CD14-positive monocyte (primary cell): ENCODE data around the gene KDM7A. TPM values are rescaled to one million over a fixed set of nuclear protein-coding genes. Genes with fewer than 3 reads are reported as not detected.

Source experiments
- DNase-seq, 3 donors: peaks; one replicate each; pipeline ENCODE4 v3.0.0-alpha.2; 2011 to 2022
- H2AFZ ChIP-seq: 2 replicates; pipeline ENCODE4 v1.6.0; 2012; ENCODE audit warnings: mild to moderate bottlenecking, low read depth, low read length, inconsistent platforms; ENCODE audit not compliant: insufficient read depth, poor library complexity, severe bottlenecking
- H3K27ac ChIP-seq, 2 donors: 1 replicate in 1 of 2; 2 replicates in 1 of 2; pipeline ENCODE4 v1.5.1; 2012 to 2013; ENCODE audit warnings: low read length in 2 of 2, control low read depth in 1 of 2, inconsistent platforms in 1 of 2, low read depth in 1 of 2, mild to moderate bottlenecking in 1 of 2
- H3K27me3 ChIP-seq, 2 donors: one replicate each; pipeline versions ENCODE4 v1.6.0 to v1.6.1; 2011 to 2013; ENCODE audit warnings: low read length in 2 of 2; ENCODE audit not compliant: control insufficient read depth in 2 of 2, insufficient read depth in 2 of 2
- H3K36me3 ChIP-seq, 2 donors: replicated peaks in 1 of 2; 1 replicate in 1 of 2; 2 replicates in 1 of 2; pipeline versions ENCODE4 v1.5.1 to v1.6.1; 2012 to 2013; ENCODE audit warnings: low read length in 2 of 2, control low read depth in 1 of 2, inconsistent platforms in 1 of 2, mild to moderate bottlenecking in 1 of 2; ENCODE audit not compliant: insufficient read depth in 2 of 2, control insufficient read depth in 1 of 2
- H3K4me1 ChIP-seq, 2 donors: 1 replicate in 1 of 2; 2 replicates in 1 of 2; pipeline versions ENCODE4 v1.5.1 to v1.6.1; 2012 to 2013; ENCODE audit warnings: low read length in 2 of 2, control low read depth in 1 of 2, inconsistent platforms in 1 of 2, mild to moderate bottlenecking in 1 of 2, moderate library complexity in 1 of 2; ENCODE audit not compliant: insufficient read depth in 2 of 2, control insufficient read depth in 1 of 2
- H3K4me2 ChIP-seq: replicated peaks from 2 replicates; pipeline ENCODE3; 2012; ENCODE audit warnings: low read length, moderate library complexity, mild to moderate bottlenecking; ENCODE audit not compliant: poor library complexity, severe bottlenecking; ENCODE audit errors: extremely low read depth
- H3K4me3 ChIP-seq, 3 experiments: fragments of 200-600 bp in 1 of 3; sonication (generic) in 1 of 3; replicated peaks in 1 of 3; 1 replicate in 2 of 3; 2 replicates in 1 of 3; pipeline ENCODE4 v1.5.1; 2011 to 2013; ENCODE audit warnings: low read length in 3 of 3, mild to moderate bottlenecking in 3 of 3, control low read depth in 2 of 3, low read depth in 2 of 3, inconsistent platforms in 1 of 3, moderate library complexity in 1 of 3
- H3K79me2 ChIP-seq: 2 replicates; pipeline ENCODE4 v1.6.0; 2012; ENCODE audit warnings: mild to moderate bottlenecking, control low read depth, inconsistent platforms, low read length, moderate library complexity; ENCODE audit not compliant: insufficient read depth
- H3K9ac ChIP-seq: 2 replicates; pipeline ENCODE4 v1.6.0; 2017; ENCODE audit warnings: low read length, mild to moderate bottlenecking; ENCODE audit not compliant: insufficient read depth, poor library complexity, severe bottlenecking
- H3K9me3 ChIP-seq, 2 donors: replicated peaks in 1 of 2; 1 replicate in 1 of 2; 2 replicates in 1 of 2; pipeline versions ENCODE4 v1.5.1 to v1.6.1; 2012 to 2013; ENCODE audit warnings: low read length in 2 of 2, control low read depth in 1 of 2; ENCODE audit not compliant: control insufficient read depth in 1 of 2, insufficient read depth in 1 of 2
- H4K20me1 ChIP-seq: 2 replicates; pipeline ENCODE4 v1.6.0; 2012; ENCODE audit warnings: mild to moderate bottlenecking, low read length, control low read depth, moderate library complexity; ENCODE audit not compliant: insufficient read depth
- H3K27ac Mint-ChIP-seq, 7 donors: one replicate each; pipeline ENCODE4 v1.8.0; 2020; ENCODE audit warnings: mild to moderate bottlenecking in 7 of 7, mixed read lengths in 7 of 7, moderate library complexity in 6 of 7, inconsistent platforms in 2 of 7
- H3K27me3 Mint-ChIP-seq, 3 donors: one replicate each; pipeline ENCODE4 v1.8.0; 2021 to 2022; ENCODE audit warnings: low read depth in 3 of 3, mild to moderate bottlenecking in 3 of 3, mixed read lengths in 3 of 3, moderate library complexity in 3 of 3, inconsistent platforms in 1 of 3
- H3K36me3 Mint-ChIP-seq, 2 donors: one replicate each; pipeline ENCODE4 v1.8.0; 2020; ENCODE audit warnings: mixed read lengths in 2 of 2, inconsistent platforms in 1 of 2, mild to moderate bottlenecking in 1 of 2
- H3K4me1 Mint-ChIP-seq: one replicate; pipeline ENCODE4 v1.8.0; 2020; ENCODE audit warnings: mild to moderate bottlenecking, mixed read lengths
- H3K4me3 Mint-ChIP-seq, 2 donors: one replicate each; pipeline ENCODE4 v1.8.0; 2020; ENCODE audit warnings: mild to moderate bottlenecking in 2 of 2, mixed read lengths in 2 of 2, moderate library complexity in 1 of 2
- H3K9me3 Mint-ChIP-seq, 7 donors: one replicate each; pipeline ENCODE4 v1.8.0; 2020 to 2022; ENCODE audit warnings: mixed read lengths in 7 of 7, mild to moderate bottlenecking in 6 of 7, moderate library complexity in 6 of 7, inconsistent platforms in 2 of 7
- CTCF ChIP-seq: fragments of 200-600 bp; IDR thresholded peaks from one replicate; pipeline ENCODE4 v1.8.0; 2022; ENCODE audit warnings: antibody characterized with exemption, mild to moderate bottlenecking
- WGBS: methylation state at CpG from one replicate; pipeline ENCODE4 v1.1.5; 2013; ENCODE audit warnings: missing lambda C conversion rate; ENCODE audit not compliant: insufficient coverage; 5-methylcytosine and 5-hydroxymethylcytosine counted together
- intact Hi-C, 2 donors: fragments of 100-400 bp; cut with micrococcal nuclease; formaldehyde crosslinking; loops; one replicate each; pipeline versions ENCODE4 v1.15.0 to v1.15.1; 2023
- polyA plus RNA-seq, 3 donors: library from polyadenylated mRNA; depleted of rRNA in 1 of 3; unstranded in 2 of 3; stranded (reverse) in 1 of 3; fragments of 300-500 nt in 2 of 3; fragments of >200 nt in 1 of 3; fragmentation: Illumina TruSeq in 2 of 3; gene quantifications; 1 replicate in 2 of 3; 2 replicates in 1 of 3; pipeline ENCODE4 v1.2.3, GENCODE V29; 2012 to 2021

The KDM7A gene
- polyA plus RNA-seq, 3 donors, result 4.9 to 37.9 (median 7.9) TPM

- intact Hi-C loops, result no loop called here
- Mint-ChIP-seq H3K9me3 (peaks cover 7 to 13% (median 10%) of the 10 kb centered on the region in 7 donors), H3K4me3 (no peak overlapping the region)
Observed at GRCh38 chr7:140213684-140214074, 36.9 kb upstream of the KDM7A start.

GRCh38 chr7:140212100-140212881, 35.5 kb upstream of the KDM7A start:
- DNase-seq, result peak; percentile 39 to 87 (median 57)
- 40% methylated on average over 1 of the region's 10 CpGs for WGBS
- no peak overlapping the region for H3K4me3 ChIP-seq
- no peak for TF ChIP-seq CTCF
- peaks cover 34% of the 10 kb centered on the region in 2 donors for H3K4me1 ChIP-seq
- Mint-ChIP-seq H3K9me3 (peaks cover 0 to 6% (median 2%) of the 10 kb centered on the region in 7 donors), H3K4me1 (peaks cover 50% of the 10 kb centered on the region), H3K36me3 (no peaks in the 10 kb centered on the region), H3K27ac (peak overlapping the region in 3 of 7 donors; percentile 39 to 68 (median 59)), H3K4me3 (no peak overlapping the region), H3K27me3 (peaks cover 6 to 15% (median 7%) of the 10 kb centered on the region in 3 donors)
- H3K36me3 ChIP-seq, result no peaks in the 10 kb centered on the region
- no peak overlapping the region for H3K9ac ChIP-seq
- intact Hi-C loops, result no loop called here
- no peak overlapping the region for H3K4me2 ChIP-seq
- peaks cover 0 to 2% of the 10 kb centered on the region in 2 donors for H3K27me3 ChIP-seq
- H3K79me2 ChIP-seq, result no peaks in the 10 kb centered on the region
- no peak overlapping the region for H2AFZ ChIP-seq
- no peak overlapping the region for H3K27ac ChIP-seq
- no peaks in the 10 kb centered on the region for H4K20me1 ChIP-seq
- H3K9me3 ChIP-seq, result no peaks in the 10 kb centered on the region

More at GRCh38 chr7:140213684-140214074, 36.9 kb upstream of the KDM7A start:
- Histone ChIP-seq H3K9me3 (peaks cover 0 to 5% of the 10 kb centered on the region in 2 donors), H3K4me2 (no peak overlapping the region), H2AFZ (no peak overlapping the region), H3K36me3 (no peaks in the 10 kb centered on the region), H3K4me1 (peaks cover 27 to 31% of the 10 kb centered on the region in 2 donors), H4K20me1 (no peaks in the 10 kb centered on the region), H3K79me2 (no peaks in the 10 kb centered on the region), H3K9ac (no peak overlapping the region), H3K27me3 (peaks cover 0 to 2% of the 10 kb centered on the region in 2 donors), H3K27ac (no peak overlapping the region), H3K4me3 (no peak overlapping the region)
- Mint-ChIP-seq H3K4me1 (peaks cover 47% of the 10 kb centered on the region), H3K27me3 (peaks cover 10 to 14% (median 10%) of the 10 kb centered on the region in 3 donors), H3K36me3 (no peaks in the 10 kb centered on the region), H3K27ac (peak overlapping the region in 1 of 7 donors; percentile 46)
- TF ChIP-seq CTCF, result no peak
- WGBS, result 97% methylated on average over 3 of the region's 3 CpGs
- DNase-seq, result no peak
